Rectal smooth muscle tissue (tissue), 1 donor: Measurements from ENCODE around the gene SNED1.
A peak's percentile ranks its signal among the peaks of the same experiment; 100 is the strongest.

Source experiments
- H3K27ac ChIP-seq: one replicate; pipeline ENCODE4 v1.7.0; 2013; ENCODE audit warnings: low read depth, low read length, inconsistent platforms
- H3K27me3 ChIP-seq: one replicate; pipeline ENCODE4 v1.7.0; 2013; ENCODE audit warnings: low read length; ENCODE audit not compliant: control insufficient read depth, insufficient read depth
- H3K36me3 ChIP-seq: one replicate; pipeline ENCODE4 v1.7.0; 2013; ENCODE audit warnings: low read length; ENCODE audit not compliant: control insufficient read depth, insufficient read depth
- H3K4me1 ChIP-seq: one replicate; pipeline ENCODE4 v1.7.0; 2013; ENCODE audit warnings: low read length; ENCODE audit not compliant: control insufficient read depth, insufficient read depth
- H3K4me3 ChIP-seq: one replicate; pipeline ENCODE4 v1.7.0; 2013; ENCODE audit warnings: low read length
- H3K9ac ChIP-seq: one replicate; pipeline ENCODE4 v1.7.0; 2013; ENCODE audit warnings: low read length

The SNED1 gene

DNA sequence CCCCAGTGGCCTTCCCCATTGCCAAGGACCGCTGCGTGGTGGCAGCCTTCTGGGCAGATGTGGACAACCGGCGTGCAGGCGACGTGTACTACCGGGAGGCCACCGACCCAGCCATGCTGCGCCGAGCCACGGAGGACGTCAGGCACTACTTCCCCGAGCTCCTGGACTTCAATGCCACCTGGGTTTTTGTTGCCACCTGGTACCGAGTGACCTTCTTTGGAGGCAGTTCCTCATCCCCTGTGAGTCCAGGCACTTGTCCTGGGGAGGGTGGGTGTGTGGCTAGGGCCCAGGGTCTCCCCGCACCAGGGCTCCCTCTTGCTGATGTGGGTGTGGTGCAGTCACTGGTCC lies 31.9 kb downstream of the SNED1 start:
- no peak overlapping the region for H3K9ac ChIP-seq
- no peak overlapping the region for H3K27ac ChIP-seq
- no peaks in the 10 kb centered on the region for H3K36me3 ChIP-seq
- no peaks in the 10 kb centered on the region for H3K27me3 ChIP-seq
- no peak overlapping the region for H3K4me3 ChIP-seq
- H3K4me1 ChIP-seq: no peaks in the 10 kb centered on the region

GRCh38 chr2:241030883-241031282 lies 32.5 kb downstream of the SNED1 start:
- H3K4me1 ChIP-seq: no peaks in the 10 kb centered on the region
- no peak overlapping the region for H3K4me3 ChIP-seq
- H3K9ac ChIP-seq: no peak overlapping the region
- no peak overlapping the region for H3K27ac ChIP-seq
- no peaks in the 10 kb centered on the region for H3K27me3 ChIP-seq
- no peaks in the 10 kb centered on the region for H3K36me3 ChIP-seq

DNA sequence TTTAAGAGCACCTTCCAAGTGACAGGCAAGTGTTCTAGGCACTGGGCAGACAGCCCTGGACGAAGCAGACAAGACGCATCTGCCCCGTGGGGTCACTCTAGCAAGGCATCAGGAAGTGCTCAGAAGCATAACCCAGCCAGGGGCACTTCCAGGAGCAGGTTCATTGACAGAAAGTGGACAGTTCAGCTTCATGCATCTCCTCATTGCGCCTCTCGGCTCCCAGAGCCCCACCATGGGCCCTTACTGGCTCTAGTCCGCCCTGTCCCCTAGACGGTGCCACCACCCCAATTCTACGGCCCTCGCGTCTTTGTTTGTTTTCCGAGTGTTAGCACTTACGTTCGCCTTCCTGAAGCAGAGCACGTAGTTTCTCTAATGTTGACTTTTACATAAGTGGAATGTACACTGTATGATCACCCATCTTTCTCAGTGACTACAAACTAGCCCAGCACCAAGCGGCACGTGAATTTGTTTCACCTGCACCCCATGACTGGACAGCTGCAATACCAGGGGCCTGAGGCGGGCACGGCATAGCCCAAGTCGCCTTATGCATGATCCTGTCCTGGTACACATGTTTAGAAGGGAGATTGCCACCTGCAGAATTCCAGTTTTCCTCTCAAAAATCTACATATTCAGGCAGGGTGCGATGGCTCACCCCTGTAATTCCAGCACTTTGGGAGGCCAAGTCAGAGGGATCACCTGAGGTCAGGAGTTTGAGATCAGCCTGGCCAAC lies 33.2 kb downstream of the SNED1 start:
- no peak overlapping the region for H3K9ac ChIP-seq
- no peaks in the 10 kb centered on the region for H3K4me1 ChIP-seq
- H3K4me3 ChIP-seq: no peak overlapping the region
- peaks cover 2% of the 10 kb centered on the region for H3K27me3 ChIP-seq
- no peaks in the 10 kb centered on the region for H3K36me3 ChIP-seq
- H3K27ac ChIP-seq: no peak overlapping the region

- no peaks in the 10 kb centered on the region for H3K4me1 ChIP-seq
- H3K9ac ChIP-seq: no peak overlapping the region
- peaks cover 7% of the 10 kb centered on the region for H3K27me3 ChIP-seq
- no peak overlapping the region for H3K4me3 ChIP-seq
- no peak overlapping the region for H3K27ac ChIP-seq
- H3K36me3 ChIP-seq: no peaks in the 10 kb centered on the region
Measured at GRCh38 chr2:241033336-241033987, 35.0 kb downstream of the SNED1 start.

GRCh38 chr2:241033994-241034393 lies 35.6 kb downstream of the SNED1 start:
- Histone ChIP-seq H3K27me3 (peaks cover 7% of the 10 kb centered on the region), H3K4me1 (no peaks in the 10 kb centered on the region), H3K9ac (no peak overlapping the region), H3K4me3 (no peak overlapping the region), H3K27ac (no peak overlapping the region), H3K36me3 (no peaks in the 10 kb centered on the region)

DNA sequence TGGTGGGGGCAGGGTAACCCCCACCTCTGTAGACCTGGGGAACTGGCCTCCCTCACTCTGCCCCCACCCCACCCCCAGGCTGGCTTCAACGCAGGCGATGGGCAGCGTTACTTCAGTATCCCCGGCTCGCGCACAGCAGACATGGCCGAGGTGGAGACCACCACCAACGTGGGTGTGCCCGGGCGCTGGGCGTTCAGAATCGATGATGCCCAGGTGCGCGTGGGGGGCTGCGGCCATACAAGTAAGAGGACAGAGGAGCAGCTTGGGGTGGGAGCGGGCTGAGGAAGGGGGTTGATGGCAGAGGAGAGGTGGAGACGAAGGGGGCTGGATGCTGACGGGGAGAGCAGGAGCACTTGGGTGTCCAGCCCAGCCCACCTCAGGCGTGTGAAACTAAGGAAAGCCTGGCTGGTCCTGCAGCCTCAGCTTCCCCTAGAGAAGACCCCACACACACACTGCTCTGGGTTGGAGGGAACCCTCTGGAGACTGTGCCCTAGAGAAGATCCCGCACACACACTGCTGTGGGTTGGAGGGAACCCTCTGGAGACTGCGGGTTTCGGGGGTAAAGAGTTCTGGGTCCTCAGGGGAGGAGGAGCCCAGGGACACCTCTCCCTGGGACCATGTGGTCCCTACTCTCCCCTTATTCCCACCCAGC lies 36.2 kb downstream of the SNED1 start:
- Histone ChIP-seq H3K36me3 (no peaks in the 10 kb centered on the region), H3K9ac (no peak overlapping the region), H3K4me3 (no peak overlapping the region), H3K27me3 (peaks cover 7% of the 10 kb centered on the region), H3K4me1 (no peaks in the 10 kb centered on the region), H3K27ac (no peak overlapping the region)

DNA sequence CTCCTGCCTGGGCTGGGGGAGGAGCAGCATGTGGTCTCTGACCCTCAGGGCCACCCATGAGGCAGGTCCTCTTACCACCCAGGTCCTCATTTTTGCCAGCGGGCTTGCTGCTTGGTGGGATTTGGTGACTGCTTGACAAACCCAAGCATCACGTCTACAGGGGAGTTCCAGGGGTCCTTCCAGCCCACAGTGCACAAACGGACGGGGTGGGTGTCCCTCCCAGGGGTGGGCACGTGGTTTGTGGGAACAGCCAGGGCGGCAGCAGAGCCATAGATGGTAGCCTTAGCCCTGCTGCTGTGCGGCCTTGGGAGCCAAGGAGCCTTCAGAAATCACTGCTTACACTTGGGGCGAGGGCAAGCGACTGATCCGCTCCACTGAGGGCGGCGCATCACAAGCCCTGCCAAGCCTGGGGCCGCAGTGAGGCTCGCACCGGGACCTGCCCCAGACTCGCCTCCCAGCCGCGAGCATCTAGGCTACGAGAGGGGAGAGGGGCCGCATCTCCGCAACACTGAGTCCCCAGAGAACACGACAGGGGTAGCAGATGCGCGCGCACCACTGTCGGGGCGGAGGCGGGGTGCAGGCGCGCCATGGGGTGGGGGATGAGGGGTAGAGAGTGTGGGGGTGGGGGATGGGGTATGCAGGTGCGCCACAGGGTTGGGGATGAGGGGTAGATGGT lies 36.9 kb downstream of the SNED1 start:
- Histone ChIP-seq H3K9ac (no peak overlapping the region), H3K27ac (no peak overlapping the region), H3K4me3 (no peak overlapping the region), H3K36me3 (no peaks in the 10 kb centered on the region), H3K27me3 (peaks cover 7% of the 10 kb centered on the region), H3K4me1 (no peaks in the 10 kb centered on the region)

- Histone ChIP-seq H3K27me3 (peaks cover 7% of the 10 kb centered on the region), H3K36me3 (no peaks in the 10 kb centered on the region), H3K4me1 (no peaks in the 10 kb centered on the region), H3K9ac (no peak overlapping the region), H3K4me3 (peak overlapping the region; percentile 55), H3K27ac (no peak overlapping the region)
Measured at GRCh38 chr2:241035818-241036396, 37.5 kb downstream of the SNED1 start.

DNA sequence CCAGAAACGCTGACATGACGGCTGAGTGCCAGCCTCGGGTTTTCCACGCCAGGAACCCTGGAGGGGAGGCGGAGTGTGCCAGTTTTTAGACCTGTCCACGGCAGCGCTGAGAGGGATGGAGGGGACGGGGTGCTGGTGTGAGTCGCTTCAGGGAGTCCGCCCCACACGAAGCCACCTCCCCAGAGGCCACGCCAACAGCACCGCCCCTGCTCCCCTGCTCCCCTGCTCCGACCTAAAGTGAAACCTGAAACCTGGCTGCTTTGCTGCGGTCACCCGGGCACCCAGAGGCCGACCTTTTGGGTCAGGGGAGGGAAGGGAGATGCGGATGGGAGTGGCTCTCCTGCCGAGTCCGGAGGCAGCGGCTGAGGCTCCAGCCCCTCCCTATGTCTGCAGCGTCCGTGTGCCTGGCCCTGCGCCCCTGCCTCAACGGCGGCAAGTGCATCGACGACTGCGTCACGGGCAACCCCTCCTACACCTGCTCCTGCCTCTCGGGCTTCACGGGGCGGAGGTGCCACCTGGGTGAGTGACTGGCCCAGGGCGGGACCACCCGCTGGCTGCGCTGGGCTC lies 38.1 kb downstream of the SNED1 start:
- Histone ChIP-seq H3K36me3 (no peaks in the 10 kb centered on the region), H3K4me1 (no peaks in the 10 kb centered on the region), H3K4me3 (peak overlapping the region; percentile 55), H3K9ac (no peak overlapping the region), H3K27ac (no peak overlapping the region), H3K27me3 (peaks cover 7% of the 10 kb centered on the region)

DNA sequence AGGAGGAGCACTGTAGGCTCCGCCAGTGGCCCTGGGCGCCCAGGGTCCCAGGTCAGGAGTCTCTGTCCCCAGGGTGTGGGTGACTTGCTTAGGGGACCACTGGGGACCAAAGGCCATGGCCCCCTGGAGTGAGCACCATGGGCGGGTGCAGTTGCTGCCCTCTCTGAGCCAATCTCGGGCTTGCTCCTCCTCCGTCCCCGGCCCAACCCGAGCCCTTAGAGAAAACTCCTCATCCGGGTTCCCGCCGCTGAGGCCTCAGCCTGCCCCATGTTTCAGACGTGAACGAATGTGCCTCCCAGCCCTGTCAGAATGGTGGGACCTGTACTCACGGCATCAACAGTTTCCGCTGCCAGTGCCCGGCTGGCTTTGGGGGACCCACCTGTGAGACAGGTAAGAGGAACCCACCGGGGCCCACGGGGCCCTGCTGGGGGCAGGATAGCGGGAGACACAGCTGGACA lies 38.6 kb downstream of the SNED1 start:
- Histone ChIP-seq H3K9ac (no peak overlapping the region), H3K27ac (no peak overlapping the region), H3K36me3 (no peaks in the 10 kb centered on the region), H3K4me1 (no peaks in the 10 kb centered on the region), H3K4me3 (peak overlapping the region; percentile 55), H3K27me3 (peaks cover 7% of the 10 kb centered on the region)

GRCh38 chr2:241037498-241037897 lies 39.1 kb downstream of the SNED1 start:
- H3K4me3 ChIP-seq: no peak overlapping the region
- H3K27me3 ChIP-seq: peaks cover 7% of the 10 kb centered on the region
- no peaks in the 10 kb centered on the region for H3K36me3 ChIP-seq
- H3K27ac ChIP-seq: no peak overlapping the region
- no peaks in the 10 kb centered on the region for H3K4me1 ChIP-seq
- H3K9ac ChIP-seq: no peak overlapping the region
